A172 (cell line): ENCODE measurements around the gene ATP2B3. TPM values are rescaled to one million over a fixed set of nuclear protein-coding genes. Genes with fewer than 3 reads are reported as not detected.
"Not testable (repeated sequence)": the region's sequence is repeated elsewhere in the genome, so short reads cannot be mapped to it uniquely, and the experiment has no call there.

Experiments used
- DNase-seq: peaks from one replicate; pipeline ENCODE4 v3.0.0-alpha.2; 2015; ENCODE audit warnings: low spot score
- total RNA-seq: library from RNA; depleted of rRNA; stranded (reverse); fragments of >200 nt; shearing (Covaris generic); gene quantifications from 2 replicates; pipeline ENCODE4 v1.2.3, GENCODE V29; 2014

ATP2B3 gene
- total RNA-seq, 1 experiment from 2014 or later, result not detected

- no peak for DNase-seq
These were observed 76.5 kb downstream of the ATP2B3 start for GRCh38 chrX:153593811-153594500.

- DNase-seq, result no peak
These were observed 77.9 kb downstream of the ATP2B3 start for GRCh38 chrX:153595387-153595786.

- no peak for DNase-seq
These were observed 78.7 kb downstream of the ATP2B3 start for GRCh38 chrX:153595859-153596857.

GRCh38 chrX:153596981-153597750 lies 79.7 kb downstream of the ATP2B3 start:
- no peak for DNase-seq

- no peak for DNase-seq
These were observed 81.2 kb downstream of the ATP2B3 start, which contains the start of gene CCNQ for GRCh38 chrX:153598541-153599191. Gene CCNQ, minus strand, starts transcription at chrX:153599139. Its CDS starts 66 bp downstream, at chrX:153599073.

- DNase-seq, result peak; percentile 78
These were observed 82.0 kb downstream of the ATP2B3 start for GRCh38 chrX:153599192-153600031.

GRCh38 chrX:153600032-153600373 lies 82.6 kb downstream of the ATP2B3 start:
- DNase-seq, result peak; percentile 26

- DNase-seq, result no peak
These were observed 83.5 kb downstream of the ATP2B3 start for GRCh38 chrX:153600921-153601320.

GRCh38 chrX:153601511-153602110 lies 84.2 kb downstream of the ATP2B3 start:
- DNase-seq, result no peak

- DNase-seq, result no peak
These were observed 85.2 kb downstream of the ATP2B3 start for GRCh38 chrX:153602601-153603000.

GRCh38 chrX:153603131-153603656 lies 85.8 kb downstream of the ATP2B3 start:
- no peak for DNase-seq

- DNase-seq, result not testable (repeated sequence)
These were observed 87.4 kb downstream of the ATP2B3 start for GRCh38 chrX:153604666-153605380.

GRCh38 chrX:153606503-153606902 lies 89.1 kb downstream of the ATP2B3 start:
- DNase-seq, result no peak

- DNase-seq, result no peak
These were observed 90.9 kb downstream of the ATP2B3 start for GRCh38 chrX:153608376-153608775.

GRCh38 chrX:153608806-153609205 lies 91.4 kb downstream of the ATP2B3 start:
- DNase-seq, result no peak

- peak; percentile 52 for DNase-seq
These were observed 92.7 kb downstream of the ATP2B3 start for GRCh38 chrX:153609917-153610835.

- no peak for DNase-seq
These were observed 93.4 kb downstream of the ATP2B3 start for GRCh38 chrX:153610836-153611213.
